GM19455 (cell line): ENCODE data around the gene SPHK1.

Source experiments
- ATAC-seq: cut with Tn5 transposase; IDR thresholded peaks from one replicate; pipeline ENCODE4 v1.9.1; 2021; ENCODE audit not compliant: unreplicated experiment

SPHK1 gene

GRCh38 chr17:76383546-76384221 is 725 bp upstream of the SPHK1 start:
- ATAC-seq = peak; percentile 20

GRCh38 chr17:76384987-76385891 is 830 bp downstream of the SPHK1 start:
- ATAC-seq = no peak

- ATAC-seq = no peak
These were observed 1.7 kb downstream of the SPHK1 start for GRCh38 chr17:76385892-76386786.

GRCh38 chr17:76386966-76387765 is 2.8 kb downstream of the SPHK1 start:
- ATAC-seq = no peak

- ATAC-seq = no peak
These were observed 4.8 kb downstream of the SPHK1 start for GRCh38 chr17:76388966-76389888.

GRCh38 chr17:76390003-76390421 is 5.6 kb downstream of the SPHK1 start:
- ATAC-seq = no peak

GRCh38 chr17:76391200-76391715 is 6.8 kb downstream of the SPHK1 start:
- no peak for ATAC-seq

GRCh38 chr17:76394166-76394565 is 9.8 kb downstream of the SPHK1 start:
- ATAC-seq = no peak

- ATAC-seq = no peak
These were observed 11.6 kb downstream of the SPHK1 start for GRCh38 chr17:76395980-76396379.

GRCh38 chr17:76397184-76397583 is 12.8 kb downstream of the SPHK1 start:
- ATAC-seq = no peak

GRCh38 chr17:76397687-76398522 is 13.5 kb downstream of the SPHK1 start:
- ATAC-seq = no peak

- no peak for ATAC-seq
These were observed 14.2 kb downstream of the SPHK1 start for GRCh38 chr17:76398523-76399174.

- ATAC-seq = no peak
These were observed 15.1 kb downstream of the SPHK1 start for GRCh38 chr17:76399175-76400172.

GRCh38 chr17:76402711-76403110 is 18.3 kb downstream of the SPHK1 start:
- ATAC-seq = no peak

- ATAC-seq = no peak
These were observed 19.8 kb downstream of the SPHK1 start for GRCh38 chr17:76404256-76404655.

- ATAC-seq = no peak
These were observed 20.7 kb downstream of the SPHK1 start for GRCh38 chr17:76404976-76405563.
